ENCODE results near the gene HNRNPA1L2.
"Not testable (repeated sequence)": the region's sequence is repeated elsewhere in the genome, so short reads cannot be mapped to it uniquely, and the experiment has no call there.

HNRNPA1L2 gene

DNA sequence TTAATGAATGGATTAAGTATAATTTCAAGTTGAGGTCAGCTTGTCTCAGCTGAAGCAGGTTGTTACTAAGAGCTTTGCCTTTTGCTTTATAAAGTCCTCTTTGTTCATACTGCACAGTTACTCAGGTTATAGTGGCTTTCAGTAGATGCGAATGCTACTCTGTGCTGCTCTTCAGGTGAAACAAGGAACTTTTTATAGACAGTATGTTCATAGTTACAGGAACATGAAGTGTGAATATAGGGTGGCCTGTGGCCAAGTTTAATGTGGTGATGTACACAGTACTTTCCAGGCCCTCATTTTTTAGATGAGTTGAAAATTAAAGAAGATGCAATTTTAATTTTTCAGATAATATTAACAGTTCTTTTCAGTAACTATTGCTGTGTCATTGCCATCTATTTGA lies 31.2 kb downstream of the HNRNPA1L2 start:
- H3K27me3 Mint-ChIP-seq = no peaks in the 10 kb centered on the region
- peaks cover 47% of the 10 kb centered on the region for H3K36me3 Mint-ChIP-seq
- H3K4me1 Mint-ChIP-seq = no peaks in the 10 kb centered on the region

DNA sequence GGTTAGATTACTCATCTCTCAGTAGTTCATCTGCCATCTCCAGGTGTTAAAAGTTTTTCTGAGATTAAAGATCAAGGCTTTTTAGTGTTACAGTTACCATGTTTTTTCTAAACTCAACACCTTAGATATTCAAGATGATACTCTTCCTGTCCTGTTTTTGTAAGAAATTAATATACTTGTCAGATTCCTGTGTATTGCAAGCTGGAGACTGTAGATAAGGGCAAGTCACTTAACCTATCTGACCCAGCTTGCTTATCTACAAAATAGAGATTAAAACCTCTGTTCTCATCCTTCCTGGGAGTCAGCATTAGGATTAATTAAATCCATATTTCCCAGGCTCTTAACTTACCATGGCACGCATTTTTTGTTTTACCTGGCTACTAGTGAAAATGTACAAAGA lies 35.6 kb downstream of the HNRNPA1L2 start:
- Mint-ChIP-seq H3K27ac (no peak overlapping the region), H3K36me3 (peaks cover 45% of the 10 kb centered on the region), H3K27me3 (no peaks in the 10 kb centered on the region), H3K4me3 (no peak overlapping the region), H3K4me1 (no peaks in the 10 kb centered on the region), H3K9me3 (no peaks in the 10 kb centered on the region)
- ATAC-seq = no peak

More for the DNA sequence above, 31.2 kb downstream of the HNRNPA1L2 start:
- Mint-ChIP-seq H3K27ac (no peak overlapping the region), H3K4me3 (no peak overlapping the region), H3K9me3 (no peaks in the 10 kb centered on the region)
- ATAC-seq = no peak

DNA sequence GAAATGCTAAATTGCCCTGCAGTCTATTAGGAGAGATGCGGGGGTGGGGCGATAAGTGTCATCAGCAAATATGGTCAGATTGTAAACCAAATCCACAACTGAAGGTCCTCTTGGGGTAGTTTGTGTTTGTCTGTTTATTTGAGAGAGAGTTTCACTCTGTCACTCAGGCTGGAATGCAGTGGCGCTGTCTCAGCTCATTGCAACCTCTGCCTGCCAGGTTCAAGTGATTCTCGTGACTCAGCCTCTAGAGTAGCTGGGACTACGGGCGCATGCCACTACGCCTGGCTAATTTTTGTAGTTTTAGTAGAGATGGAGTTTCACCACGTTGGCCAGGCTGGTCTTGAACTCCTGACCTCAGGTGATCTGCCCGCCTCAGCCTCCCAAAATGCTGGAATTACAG lies 43.6 kb downstream of the HNRNPA1L2 start:
- not testable (repeated sequence) for H3K9me3 Mint-ChIP-seq, H3K27me3 Mint-ChIP-seq, H3K4me1 Mint-ChIP-seq, H3K4me3 Mint-ChIP-seq, H3K27ac Mint-ChIP-seq, ATAC-seq
- peaks cover 67% of the 10 kb centered on the region for H3K36me3 Mint-ChIP-seq

DNA sequence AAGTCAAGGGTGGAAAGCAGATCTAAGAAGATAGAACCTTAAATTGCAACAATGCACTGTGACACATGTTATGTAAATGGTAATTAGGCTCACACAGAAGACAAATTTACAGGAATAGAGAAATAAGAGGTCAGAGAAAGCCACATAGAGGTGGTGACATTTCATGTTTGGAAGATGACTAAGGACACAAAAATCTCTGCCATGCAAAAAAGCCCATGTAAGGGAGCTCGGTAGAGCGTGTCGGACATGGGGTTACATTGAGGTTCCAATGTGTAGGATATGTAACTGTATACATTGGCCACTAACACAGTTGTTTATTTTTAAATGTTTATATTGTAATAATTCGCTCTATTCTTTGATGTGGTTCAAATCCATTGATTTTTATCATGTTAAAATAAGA lies 44.1 kb downstream of the HNRNPA1L2 start:
- Mint-ChIP-seq H3K9me3 (no peaks in the 10 kb centered on the region), H3K36me3 (peaks cover 73% of the 10 kb centered on the region), H3K4me1 (no peaks in the 10 kb centered on the region), H3K4me3 (no peak overlapping the region), H3K27ac (no peak overlapping the region), H3K27me3 (no peaks in the 10 kb centered on the region)
- no peak for ATAC-seq

Data from stimulated activated memory B cell treated with anti-CD40 and anti-IgM and Interleukin-4, amounts not matched to agents 10 μg/mL and 1 μg/mL and 100 μg/mL, for 72 hours (primary cell).